Peyer's patch (tissue), 4 donors: ENCODE results near the gene GRIK4.

ENCODE experiments used
- POLR2A ChIP-seq, 2 donors: fragments of 450-650 bp; IDR thresholded peaks; one replicate each; pipeline ENCODE4 v1.5.1; 2017; ENCODE audit warnings: antibody characterized with exemption in 2 of 2, mild to moderate bottlenecking in 2 of 2, moderate library complexity in 2 of 2
- TF ChIP-seq, protein P1 (sequence below), 6 experiments: fragments of 450-650 bp in 4 of 6; fragments of 200-600 bp in 2 of 6; sonication (generic) in 1 of 6; IDR thresholded peaks; one replicate each; pipeline ENCODE4 v1.5.1; 2017 to 2019; ENCODE audit warnings: antibody characterized with exemption in 6 of 6, mild to moderate bottlenecking in 3 of 6, moderate library complexity in 1 of 6

GRCh38 chr11:120484722-120485121 is 26.8 kb upstream of the GRIK4 start:
- TF ChIP-seq, protein P1, sequence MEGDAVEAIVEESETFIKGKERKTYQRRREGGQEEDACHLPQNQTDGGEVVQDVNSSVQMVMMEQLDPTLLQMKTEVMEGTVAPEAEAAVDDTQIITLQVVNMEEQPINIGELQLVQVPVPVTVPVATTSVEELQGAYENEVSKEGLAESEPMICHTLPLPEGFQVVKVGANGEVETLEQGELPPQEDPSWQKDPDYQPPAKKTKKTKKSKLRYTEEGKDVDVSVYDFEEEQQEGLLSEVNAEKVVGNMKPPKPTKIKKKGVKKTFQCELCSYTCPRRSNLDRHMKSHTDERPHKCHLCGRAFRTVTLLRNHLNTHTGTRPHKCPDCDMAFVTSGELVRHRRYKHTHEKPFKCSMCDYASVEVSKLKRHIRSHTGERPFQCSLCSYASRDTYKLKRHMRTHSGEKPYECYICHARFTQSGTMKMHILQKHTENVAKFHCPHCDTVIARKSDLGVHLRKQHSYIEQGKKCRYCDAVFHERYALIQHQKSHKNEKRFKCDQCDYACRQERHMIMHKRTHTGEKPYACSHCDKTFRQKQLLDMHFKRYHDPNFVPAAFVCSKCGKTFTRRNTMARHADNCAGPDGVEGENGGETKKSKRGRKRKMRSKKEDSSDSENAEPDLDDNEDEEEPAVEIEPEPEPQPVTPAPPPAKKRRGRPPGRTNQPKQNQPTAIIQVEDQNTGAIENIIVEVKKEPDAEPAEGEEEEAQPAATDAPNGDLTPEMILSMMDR (IDR thresholded peaks at IDR 0.05) = no peak
- TF ChIP-seq POLR2A (IDR thresholded peaks at IDR 0.05) = no peak
